Neural progenitor cell (in vitro differentiated cells): ENCODE measurements around the gene POFUT1.

Experiments
- CTCF ChIP-seq: fragments of 200-600 bp; sonication (generic); IDR thresholded peaks from 2 replicates; pipeline ENCODE4 v1.5.1; 2017; ENCODE audit warnings: antibody characterized with exemption, mild to moderate bottlenecking
- EZH2 ChIP-seq: fragments of 200-600 bp; sonication (generic); IDR thresholded peaks from 2 replicates; pipeline ENCODE4 v1.6.1; 2017; ENCODE audit warnings: antibody characterized with exemption, mild to moderate bottlenecking, moderate library complexity
- EZH2phosphoT487 ChIP-seq: fragments of 200-600 bp; sonication (generic); IDR thresholded peaks from 2 replicates; pipeline ENCODE4 v1.6.1; 2017; ENCODE audit warnings: antibody characterized with exemption

GRCh38 chr20:32285621-32286371, 78.1 kb downstream of the POFUT1 start:
- TF ChIP-seq EZH2 (no peak), CTCF (no peak), EZH2phosphoT487 (no peak)
